GM19240 (cell line): Measurements from ENCODE around the gene FHOD3.
"Not testable (repeated sequence)": the region's sequence is repeated elsewhere in the genome, so short reads cannot be mapped to it uniquely, and the experiment has no call there.

Experiments used
- DNase-seq: peaks from one replicate; pipeline ENCODE4 v3.0.0; 2011; ENCODE audit warnings: low spot score; ENCODE audit not compliant: insufficient read length

FHOD3 gene

GRCh38 chr18:36441426-36442240 is 144.1 kb downstream of the FHOD3 start:
- DNase-seq: no peak

GRCh38 chr18:36442717-36443116 is 145.2 kb downstream of the FHOD3 start:
- DNase-seq: no peak

GRCh38 chr18:36446059-36446458 is 148.5 kb downstream of the FHOD3 start:
- no peak for DNase-seq

- no peak for DNase-seq
Observed at GRCh38 chr18:36448384-36449290, 151.1 kb downstream of the FHOD3 start.

- no peak for DNase-seq
Observed at GRCh38 chr18:36449451-36449850, 151.9 kb downstream of the FHOD3 start.

GRCh38 chr18:36450264-36450663 is 152.8 kb downstream of the FHOD3 start:
- no peak for DNase-seq

- no peak for DNase-seq
Observed at GRCh38 chr18:36451454-36452251, 154.1 kb downstream of the FHOD3 start.

GRCh38 chr18:36454245-36454644 is 156.7 kb downstream of the FHOD3 start:
- no peak for DNase-seq

- no peak for DNase-seq
Observed at GRCh38 chr18:36454848-36455458, 157.4 kb downstream of the FHOD3 start.

- no peak for DNase-seq
Observed at GRCh38 chr18:36455931-36456330, 158.4 kb downstream of the FHOD3 start.

- DNase-seq: no peak
Observed at GRCh38 chr18:36456622-36457021, 159.1 kb downstream of the FHOD3 start.

GRCh38 chr18:36457683-36458082 is 160.2 kb downstream of the FHOD3 start:
- no peak for DNase-seq

- no peak for DNase-seq
Observed at GRCh38 chr18:36458306-36458705, 160.8 kb downstream of the FHOD3 start.

GRCh38 chr18:36459203-36459602 is 161.7 kb downstream of the FHOD3 start:
- no peak for DNase-seq

- no peak for DNase-seq
Observed at GRCh38 chr18:36459786-36460185, 162.3 kb downstream of the FHOD3 start.

- no peak for DNase-seq
Observed at GRCh38 chr18:36460324-36460850, 162.9 kb downstream of the FHOD3 start.

- DNase-seq: no peak
Observed at GRCh38 chr18:36460854-36461253, 163.3 kb downstream of the FHOD3 start.

GRCh38 chr18:36461551-36461987 is 164.1 kb downstream of the FHOD3 start:
- no peak for DNase-seq

- DNase-seq: not testable (repeated sequence)
Observed at GRCh38 chr18:36463516-36463915, 166.0 kb downstream of the FHOD3 start.

GRCh38 chr18:36464126-36464651 is 166.7 kb downstream of the FHOD3 start:
- DNase-seq: no peak

GRCh38 chr18:36465276-36465675 is 167.8 kb downstream of the FHOD3 start:
- no peak for DNase-seq
